HUES64 (cell line): ENCODE data around the gene CDCP2.

Source experiments
- H3K27ac ChIP-seq: 2 replicates; pipeline ENCODE4 v1.7.0; 2013; ENCODE audit warnings: low read depth, low read length, inconsistent platforms
- H3K27me3 ChIP-seq: 2 replicates; pipeline ENCODE4 v1.6.1; 2013; ENCODE audit warnings: mild to moderate bottlenecking, low read length; ENCODE audit not compliant: insufficient read depth
- H3K36me3 ChIP-seq: 2 replicates; pipeline ENCODE4 v1.6.1; 2013; ENCODE audit warnings: mild to moderate bottlenecking, low read length; ENCODE audit not compliant: insufficient read depth
- H3K4me1 ChIP-seq: 2 replicates; pipeline ENCODE4 v1.6.1; 2013; ENCODE audit warnings: mild to moderate bottlenecking, low read length, moderate library complexity; ENCODE audit not compliant: insufficient read depth
- H3K4me3 ChIP-seq: 2 replicates; pipeline ENCODE4 v1.5.1; 2013; ENCODE audit warnings: mild to moderate bottlenecking, low read length, moderate library complexity
- H3K9ac ChIP-seq: 2 replicates; pipeline ENCODE4 v1.6.1; 2013; ENCODE audit warnings: mild to moderate bottlenecking, low read depth, low read length
- H3K9me3 ChIP-seq: 2 replicates; pipeline ENCODE4 v1.6.1; 2013; ENCODE audit warnings: low read depth, low read length; ENCODE audit not compliant: insufficient read depth
- WGBS: fragments of 150-250, 120-280 bp; methylation state at CpG from one replicate; pipeline ENCODE4 v1.1.7; 2013; ENCODE audit warnings: missing lambda C conversion rate; 5-methylcytosine and 5-hydroxymethylcytosine counted together

CDCP2 gene

DNA sequence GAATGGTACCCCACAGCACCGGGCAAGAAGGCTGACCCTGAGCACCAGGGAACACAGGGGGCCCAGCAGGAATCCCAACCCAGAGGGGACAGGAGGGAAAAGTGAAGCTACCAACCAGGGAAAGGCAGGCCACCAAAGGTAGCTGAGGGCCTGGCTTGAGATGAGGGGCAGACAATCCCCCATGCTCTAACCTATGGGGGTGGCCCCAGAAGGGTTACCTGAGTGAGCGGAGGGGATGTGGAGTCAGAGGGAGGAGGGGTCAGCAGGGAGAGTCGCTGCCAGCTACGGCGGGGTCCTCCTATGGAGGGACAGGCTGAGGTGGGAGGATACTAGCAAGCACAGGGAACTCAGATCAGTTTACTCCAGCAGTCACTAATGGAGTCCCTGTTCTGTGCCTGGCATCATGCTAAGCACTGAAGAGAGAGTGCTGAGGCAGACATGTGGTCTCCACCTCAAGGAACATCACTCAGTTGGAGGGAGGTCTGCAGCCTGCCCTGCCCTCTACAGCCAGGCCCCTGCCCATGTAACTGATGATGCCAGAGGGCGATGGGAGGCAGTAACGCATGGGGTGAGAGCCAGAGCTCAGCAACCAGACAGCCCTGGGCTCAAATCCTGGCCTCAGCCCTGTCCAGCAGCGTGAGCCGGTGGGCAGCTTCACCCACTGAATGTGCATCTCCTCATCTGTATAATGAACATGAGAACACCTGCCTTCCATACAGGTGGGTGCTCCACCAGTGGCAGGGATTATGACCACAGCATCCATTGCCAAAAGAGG, 25.7 kb upstream of the CDCP2 start:
- Histone ChIP-seq H3K9me3 (no peaks in the 10 kb centered on the region), H3K27ac (no peak overlapping the region), H3K9ac (no peak overlapping the region), H3K27me3 (no peaks in the 10 kb centered on the region), H3K4me3 (no peak overlapping the region), H3K4me1 (no peaks in the 10 kb centered on the region), H3K36me3 (0 out of 2 replicates have a peak, but pooled peaks cover 5% of the 10 kb centered on the region)
- 92% methylated on average over 9 of the region's 9 CpGs for WGBS

DNA sequence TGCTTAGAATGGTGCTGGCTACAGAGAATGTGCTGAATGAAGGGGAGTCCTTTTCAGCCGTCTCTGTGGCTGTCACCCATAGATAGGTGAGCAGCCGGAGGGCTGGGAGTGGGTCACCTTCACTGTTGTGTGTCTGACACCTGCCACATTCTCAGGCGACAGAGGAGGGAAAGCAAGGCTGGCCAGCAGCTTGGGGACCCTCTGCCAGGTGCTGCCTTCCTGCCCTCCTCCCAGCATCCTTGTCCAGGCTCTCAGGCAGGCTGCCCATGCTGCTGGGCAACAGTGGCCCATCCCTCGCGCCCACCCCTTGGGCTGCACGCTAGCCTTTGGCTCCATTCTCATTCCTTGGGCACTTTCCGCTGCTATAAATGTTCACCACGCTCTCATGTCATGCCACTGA, 24.9 kb upstream of the CDCP2 start:
- 93% methylated on average over 8 of the region's 8 CpGs for WGBS
- Histone ChIP-seq H3K9me3 (no peaks in the 10 kb centered on the region), H3K9ac (no peak overlapping the region)

DNA sequence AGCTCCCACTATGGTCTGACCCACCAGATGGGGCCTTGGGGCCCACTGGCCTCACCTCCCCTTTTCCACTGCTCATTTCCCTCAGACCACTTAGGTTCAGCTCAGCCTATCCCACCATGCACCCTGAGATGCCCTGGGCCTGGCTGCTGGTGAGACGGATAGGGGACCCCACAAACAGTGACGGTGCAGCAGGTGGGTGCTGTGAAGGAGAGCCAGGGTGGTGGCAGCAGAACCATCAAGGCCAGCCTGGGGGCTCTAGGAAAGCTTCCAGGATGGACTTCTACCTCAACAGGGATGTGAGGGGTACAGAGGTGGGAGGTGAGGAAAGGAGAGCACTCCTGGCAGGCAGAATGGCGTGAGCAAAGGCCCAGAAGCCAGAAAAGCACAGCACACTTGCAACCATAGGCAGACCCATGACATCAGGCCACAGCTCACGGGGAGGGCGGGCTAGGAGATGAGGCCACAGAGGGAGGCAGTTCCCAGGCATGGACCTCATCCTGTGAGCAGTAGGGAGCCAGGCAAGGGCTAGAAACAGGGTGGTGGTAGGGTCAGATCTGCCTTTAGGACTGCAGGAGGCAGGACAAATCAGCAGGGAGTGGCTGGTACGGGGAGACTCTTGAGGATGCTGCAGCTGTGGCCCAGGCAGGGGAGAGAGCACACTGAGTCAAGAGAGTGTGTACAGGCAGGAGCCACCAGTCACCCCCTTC, 24.0 kb upstream of the CDCP2 start:
- Histone ChIP-seq H3K9me3 (no peaks in the 10 kb centered on the region), H3K27ac (no peak overlapping the region), H3K27me3 (no peaks in the 10 kb centered on the region), H3K36me3 (0 out of 2 replicates have a peak, but pooled peaks cover 5% of the 10 kb centered on the region), H3K4me3 (no peak overlapping the region), H3K4me1 (no peaks in the 10 kb centered on the region), H3K9ac (no peak overlapping the region)
- 85% methylated on average over 6 of the region's 6 CpGs for WGBS

More for the DNA sequence above, 24.9 kb upstream of the CDCP2 start:
- H3K27me3 ChIP-seq, result no peaks in the 10 kb centered on the region
- no peaks in the 10 kb centered on the region for H3K4me1 ChIP-seq
- 0 out of 2 replicates have a peak, but pooled peaks cover 5% of the 10 kb centered on the region for H3K36me3 ChIP-seq
- no peak overlapping the region for H3K27ac ChIP-seq
- H3K4me3 ChIP-seq, result no peak overlapping the region

DNA sequence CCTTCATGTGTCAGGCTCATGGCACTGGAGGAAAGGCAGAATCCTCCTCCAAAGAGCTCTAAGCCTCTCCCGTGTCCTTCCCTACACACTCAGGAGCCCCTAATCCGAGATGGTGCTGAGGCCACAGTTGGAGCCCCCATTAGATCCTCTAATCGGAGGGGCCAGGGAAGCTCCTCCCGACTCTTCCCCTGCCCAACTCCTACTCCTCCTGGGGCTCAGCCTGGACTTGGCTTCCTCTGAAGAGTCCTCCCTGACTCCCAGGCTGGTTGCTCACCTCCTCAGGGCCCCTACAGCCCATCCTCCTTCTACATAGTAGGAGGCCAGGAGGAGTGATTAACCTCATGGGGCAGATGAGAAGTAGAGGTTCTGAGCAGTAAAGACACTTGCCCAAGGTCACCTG, 21.3 kb upstream of the CDCP2 start:
- H3K9ac ChIP-seq, result no peak overlapping the region
- no peaks in the 10 kb centered on the region for H3K4me1 ChIP-seq
- no peak overlapping the region for H3K27ac ChIP-seq
- 0 out of 2 replicates have a peak, but pooled peaks cover 2% of the 10 kb centered on the region for H3K36me3 ChIP-seq
- H3K27me3 ChIP-seq, result no peaks in the 10 kb centered on the region
- no peak overlapping the region for H3K4me3 ChIP-seq
- no peaks in the 10 kb centered on the region for H3K9me3 ChIP-seq
- 95% methylated on average over 4 of the region's 4 CpGs for WGBS

DNA sequence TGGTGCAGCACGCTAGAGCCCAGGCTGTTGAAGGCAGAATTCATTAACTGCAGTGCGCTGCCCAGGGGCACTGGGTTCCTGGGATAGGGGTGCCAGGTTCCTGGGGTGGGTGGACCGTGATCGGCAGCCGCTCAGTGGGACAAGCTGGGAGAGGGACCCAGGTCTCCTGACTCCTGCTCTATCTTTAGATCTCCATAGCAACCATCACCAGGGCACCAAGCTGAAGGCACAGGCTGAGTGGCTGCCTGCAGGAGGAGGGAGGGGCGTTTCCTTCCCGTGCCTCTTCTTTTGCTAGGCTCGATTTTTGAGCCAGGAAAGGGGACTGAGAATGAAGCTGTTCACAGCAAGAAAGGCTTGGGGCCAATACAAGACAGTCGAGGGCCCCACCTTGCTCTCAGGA, 20.9 kb upstream of the CDCP2 start:
- Histone ChIP-seq H3K36me3 (no peaks in the 10 kb centered on the region), H3K27ac (no peak overlapping the region), H3K4me3 (no peak overlapping the region), H3K27me3 (no peaks in the 10 kb centered on the region), H3K9ac (no peak overlapping the region), H3K9me3 (no peaks in the 10 kb centered on the region), H3K4me1 (no peaks in the 10 kb centered on the region)
- 90% methylated on average over 9 of the region's 9 CpGs for WGBS

DNA sequence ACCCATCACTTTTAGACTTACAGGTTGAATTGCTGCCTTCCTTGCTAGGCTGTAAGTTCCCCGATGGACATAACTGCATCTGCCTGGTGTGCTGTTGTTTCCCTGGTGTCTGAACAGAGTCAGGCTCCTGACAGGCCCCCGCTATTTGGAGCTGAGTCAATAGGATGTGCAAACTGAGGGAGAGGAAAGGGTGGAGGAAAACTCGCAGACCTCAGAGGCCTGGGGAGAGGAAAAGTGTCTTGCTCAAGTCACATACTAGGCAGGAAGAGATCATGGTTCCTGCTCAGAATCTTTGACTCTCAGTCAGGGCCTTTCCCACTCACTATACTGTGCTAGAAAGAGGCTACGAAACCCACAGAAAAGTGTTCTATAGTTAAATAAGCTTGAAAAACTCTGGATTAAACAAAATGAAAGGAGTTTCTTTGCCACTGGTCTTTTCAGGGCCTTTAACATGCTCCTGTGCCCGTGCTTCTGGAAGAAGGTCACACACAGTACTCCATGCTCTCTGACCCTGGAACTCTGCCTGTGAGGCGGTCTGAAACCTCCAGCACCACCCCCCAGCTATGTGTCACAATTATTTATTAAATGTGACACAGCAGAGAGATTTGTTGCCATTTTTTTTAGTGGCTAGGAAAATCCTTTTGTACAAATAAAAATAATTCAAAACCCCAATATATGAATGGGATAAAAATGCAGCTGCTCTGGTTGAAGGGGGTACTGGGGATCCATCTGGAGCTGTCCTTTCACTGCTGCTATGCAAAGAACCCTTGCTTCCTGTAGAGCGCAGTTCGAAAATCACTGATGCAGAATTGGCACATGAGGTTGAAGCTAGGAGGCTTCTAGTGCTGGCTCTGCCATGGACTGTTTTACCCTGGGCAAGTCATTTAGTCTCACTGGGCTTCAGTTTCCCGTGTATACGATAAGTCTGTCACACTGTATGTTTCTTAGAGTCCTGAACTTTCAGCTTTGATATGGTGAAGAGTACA, 20.1 kb upstream of the CDCP2 start:
- Histone ChIP-seq H3K9me3 (no peaks in the 10 kb centered on the region), H3K36me3 (no peaks in the 10 kb centered on the region), H3K9ac (no peak overlapping the region), H3K4me3 (no peak overlapping the region), H3K27me3 (no peaks in the 10 kb centered on the region), H3K27ac (no peak overlapping the region), H3K4me1 (no peaks in the 10 kb centered on the region)
- WGBS, result 93% methylated on average over 9 of the region's 10 CpGs

DNA sequence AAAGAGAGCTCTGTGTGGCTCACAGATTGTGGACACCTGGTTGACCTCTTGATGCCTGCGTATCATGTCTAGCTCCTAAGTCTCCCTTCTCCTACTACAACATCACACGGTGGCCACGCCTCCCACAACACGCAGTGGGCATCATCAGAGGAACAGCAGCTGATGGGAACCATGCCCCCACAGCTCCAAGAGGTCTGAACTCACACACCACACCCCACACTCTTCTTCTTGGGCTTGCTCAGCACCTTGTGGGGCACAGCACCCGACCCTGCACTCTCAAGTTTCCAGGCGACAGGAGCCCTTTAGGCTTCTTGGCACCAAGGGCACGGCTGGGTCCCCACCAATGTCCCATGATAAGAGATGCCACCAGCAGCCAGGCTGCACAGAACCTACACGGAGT, 18.8 kb upstream of the CDCP2 start:
- H3K27me3 ChIP-seq, result no peaks in the 10 kb centered on the region
- 90% methylated on average over 8 of the region's 8 CpGs for WGBS
- no peak overlapping the region for H3K9ac ChIP-seq

DNA sequence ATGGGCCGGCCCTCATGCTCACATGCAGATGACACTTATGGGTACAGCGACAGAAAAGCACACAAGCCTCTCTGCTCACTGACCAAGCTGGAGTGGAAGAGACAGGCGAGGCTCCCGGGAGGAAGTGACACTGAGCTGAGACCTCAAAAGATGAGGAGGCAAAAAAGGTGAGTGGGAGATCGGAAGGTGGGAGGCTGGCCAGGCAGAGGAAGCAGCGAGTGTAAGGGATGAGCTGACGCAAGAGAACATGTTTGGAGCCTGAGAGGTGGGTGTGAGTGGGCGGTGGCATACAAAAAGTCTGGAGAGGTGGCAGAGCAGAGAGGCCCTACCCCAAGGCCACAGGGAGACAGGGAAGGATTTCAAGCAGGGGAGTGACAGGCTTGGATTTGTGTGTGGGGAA, 18.2 kb upstream of the CDCP2 start:
- Histone ChIP-seq H3K9me3 (no peaks in the 10 kb centered on the region), H3K27me3 (no peaks in the 10 kb centered on the region), H3K9ac (no peak overlapping the region), H3K4me1 (no peaks in the 10 kb centered on the region), H3K4me3 (no peak overlapping the region), H3K27ac (no peak overlapping the region), H3K36me3 (no peaks in the 10 kb centered on the region)
- WGBS, result 86% methylated on average over 8 of the region's 8 CpGs

More for the DNA sequence above, 18.8 kb upstream of the CDCP2 start:
- Histone ChIP-seq H3K36me3 (no peaks in the 10 kb centered on the region), H3K4me3 (no peak overlapping the region), H3K9me3 (no peaks in the 10 kb centered on the region), H3K27ac (no peak overlapping the region), H3K4me1 (no peaks in the 10 kb centered on the region)

DNA sequence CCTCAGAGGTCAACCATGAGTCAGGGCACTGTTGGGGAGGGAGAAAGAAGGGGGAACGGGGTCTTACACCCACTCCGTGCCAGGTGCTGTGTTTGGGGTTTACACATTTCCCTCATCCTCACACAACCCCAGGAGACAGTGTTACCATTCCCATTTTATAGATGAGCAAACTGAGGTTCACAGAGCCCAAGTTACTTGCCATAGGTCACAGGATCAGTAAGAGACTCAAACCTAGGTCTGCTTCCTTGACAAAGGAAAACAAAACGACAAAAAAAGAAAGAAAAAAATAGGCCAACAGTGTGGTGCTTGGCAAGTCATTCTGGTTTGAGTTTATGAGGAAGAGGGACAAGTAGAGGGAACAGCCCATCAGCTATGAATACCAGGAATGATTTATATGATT, 16.3 kb upstream of the CDCP2 start:
- Histone ChIP-seq H3K27ac (no peak overlapping the region), H3K4me3 (no peak overlapping the region), H3K9me3 (no peaks in the 10 kb centered on the region), H3K9ac (no peak overlapping the region), H3K36me3 (no peaks in the 10 kb centered on the region), H3K4me1 (no peaks in the 10 kb centered on the region), H3K27me3 (no peaks in the 10 kb centered on the region)
- WGBS, result 91% methylated on average over 3 of the region's 3 CpGs

DNA sequence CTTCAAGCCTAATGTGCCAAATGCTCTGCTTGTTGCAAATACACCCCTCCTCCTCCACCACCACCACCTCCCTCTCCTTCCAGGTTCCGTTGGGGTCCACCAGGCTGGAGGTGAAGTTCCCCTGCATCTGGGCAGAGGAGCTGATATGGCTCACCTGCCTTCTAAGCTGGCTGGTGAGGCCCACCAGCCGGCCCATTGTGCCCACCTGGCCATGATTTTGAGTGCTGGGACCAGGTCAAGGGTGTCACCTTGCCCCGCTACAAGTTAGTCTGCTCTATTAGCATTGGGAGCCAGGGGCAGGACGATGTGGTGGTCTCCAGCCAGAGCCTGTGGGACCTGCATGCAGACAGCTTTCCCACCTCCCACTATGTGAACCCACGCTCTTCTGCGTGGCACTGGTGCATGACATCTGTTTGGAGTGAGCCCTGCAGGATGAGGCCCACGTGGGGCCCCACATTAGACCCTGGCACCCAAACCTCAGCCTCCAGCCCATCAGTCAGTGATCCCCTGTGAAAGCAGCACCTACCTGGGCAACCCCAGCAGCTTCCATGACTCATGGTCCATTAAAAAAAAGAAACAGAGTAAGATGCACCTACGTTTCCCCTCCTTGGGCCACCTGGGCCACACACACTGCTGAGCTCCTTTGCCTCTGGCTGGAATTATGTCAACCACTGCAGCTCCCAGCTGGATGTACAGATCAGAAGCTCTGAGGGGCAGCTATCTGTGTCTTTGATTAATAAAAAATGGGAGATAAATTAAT, 15.6 kb upstream of the CDCP2 start:
- no peaks in the 10 kb centered on the region for H3K27me3 ChIP-seq
- H3K36me3 ChIP-seq, result no peaks in the 10 kb centered on the region
- H3K27ac ChIP-seq, result no peak overlapping the region
- no peak overlapping the region for H3K4me3 ChIP-seq
- H3K9ac ChIP-seq, result no peak overlapping the region
- H3K4me1 ChIP-seq, result no peaks in the 10 kb centered on the region
- no peaks in the 10 kb centered on the region for H3K9me3 ChIP-seq
- 89% methylated on average over 8 of the region's 8 CpGs for WGBS
